ENCODE data around the gene REST. TPM values are rescaled to one million over a fixed set of nuclear protein-coding genes. Genes with fewer than 3 reads are reported as not detected.

Gene REST
- total RNA-seq, 1 donor from 2014 or later: 24.0 TPM

DNA sequence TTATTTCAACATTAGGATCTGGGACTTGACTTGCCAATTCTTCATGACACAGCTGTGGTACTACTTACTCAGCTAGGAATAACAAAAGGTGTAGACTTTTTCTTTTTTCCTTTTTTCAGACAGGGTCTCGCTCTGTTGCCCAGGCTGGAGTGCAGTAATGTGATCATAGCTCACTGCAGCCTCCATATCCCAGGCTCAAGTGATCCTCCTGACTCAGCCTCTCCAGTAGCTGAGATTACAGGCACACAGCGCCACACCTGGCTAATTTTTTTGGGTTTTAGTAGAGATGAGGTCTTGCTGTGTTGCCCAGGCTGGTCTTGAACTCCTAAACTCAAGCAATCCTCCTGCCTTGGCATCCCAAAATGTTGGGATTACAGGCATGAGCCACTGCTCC, 53.4 kb downstream of the REST start:
- DNase-seq (no peak), ATAC-seq (ENCODE audit: poor library complexity) (no peak)
- intact Hi-C loops (cut with DNase I): no loop called here

DNA sequence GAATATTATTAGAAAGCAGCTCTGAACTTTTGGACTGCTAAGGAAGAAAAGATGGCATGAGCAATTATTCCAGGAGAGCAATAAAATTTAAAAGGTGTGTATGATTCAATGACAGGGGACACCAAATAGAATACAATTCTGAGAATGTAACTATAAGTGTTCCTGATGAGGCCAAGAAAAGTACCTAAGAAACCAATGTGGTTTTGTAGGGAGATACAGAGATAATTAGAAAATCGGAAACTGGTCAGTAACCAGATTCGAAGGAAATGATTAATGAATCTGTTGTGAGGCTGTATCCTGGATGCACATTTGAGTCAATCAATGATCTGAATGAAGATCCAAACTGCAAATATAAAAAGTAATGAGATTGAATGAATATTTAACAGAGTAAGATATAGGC, 63.7 kb downstream of the REST start:
- no peak for ATAC-seq (ENCODE audit: poor library complexity)
- intact Hi-C loops (cut with DNase I): no loop called here
- DNase-seq: no peak

DNA sequence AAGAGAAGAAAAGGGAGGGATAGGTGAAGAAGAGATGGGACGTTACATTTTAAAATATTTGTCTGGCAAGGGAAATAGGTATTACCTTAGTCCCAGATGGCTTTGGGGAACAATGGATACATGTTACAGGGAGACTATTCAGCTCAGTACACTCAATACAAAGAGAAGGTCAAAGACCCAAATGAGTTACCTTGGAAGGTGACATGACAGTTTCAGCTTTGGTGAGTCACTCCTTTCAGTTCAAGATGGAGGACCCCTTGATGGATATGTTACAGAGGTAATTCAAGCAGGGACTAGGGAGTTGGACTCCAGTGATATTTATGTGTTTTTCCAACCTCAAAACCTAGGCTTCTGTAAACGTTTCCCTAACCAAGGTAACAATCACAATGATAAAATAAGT, 64.7 kb downstream of the REST start:
- DNase-seq: no peak
- intact Hi-C loops (cut with DNase I): no loop called here
- ATAC-seq (ENCODE audit: poor library complexity): no peak

GRCh38 chr4:56972809-56973208, 65.1 kb downstream of the REST start:
- ATAC-seq (ENCODE audit: poor library complexity) (no peak), DNase-seq (no peak)
- intact Hi-C loops (cut with DNase I): no loop called here

- intact Hi-C loops (cut with DNase I): no loop called here
- DNase-seq (no peak), ATAC-seq (ENCODE audit: poor library complexity) (no peak)
These were observed 65.6 kb downstream of the REST start for GRCh38 chr4:56973336-56973735.

DNA sequence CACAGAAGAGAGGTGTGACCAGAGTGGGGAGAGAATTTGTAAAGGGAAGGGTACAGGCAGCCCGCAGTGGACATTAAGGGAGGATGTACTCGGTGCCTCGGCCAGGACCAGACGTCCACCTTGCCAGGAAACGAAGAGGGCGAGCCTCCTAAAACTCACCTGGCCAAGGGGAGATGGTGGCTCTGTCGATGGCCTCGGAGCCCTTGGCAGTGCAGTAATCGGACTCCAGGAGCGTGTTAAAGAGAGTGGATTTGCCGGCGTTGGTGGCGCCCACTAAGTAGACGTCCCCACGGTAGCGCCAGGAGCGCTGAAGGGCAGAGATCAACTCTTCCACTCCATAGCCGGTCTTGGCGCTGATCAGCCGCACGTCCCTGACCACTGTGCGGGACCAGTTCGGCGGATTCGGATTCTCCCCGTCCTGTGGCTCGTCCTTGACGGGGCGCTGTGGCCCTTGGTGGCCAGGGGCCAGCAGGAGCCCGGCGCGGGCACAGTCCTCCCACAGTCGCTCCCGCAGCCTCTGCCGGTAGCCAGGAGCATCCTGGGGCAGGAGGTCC, 68.7 kb downstream of the REST start:
- DNase-seq (peak; percentile 43), ATAC-seq (ENCODE audit: poor library complexity) (no peak)
- intact Hi-C loops (cut with DNase I): no loop called here

- DNase-seq (peak; percentile 64), ATAC-seq (ENCODE audit: poor library complexity) (peak; percentile 27)
- intact Hi-C loops (cut with DNase I): no loop called here
These were observed 69.2 kb downstream of the REST start for GRCh38 chr4:56976837-56977320.

DNA sequence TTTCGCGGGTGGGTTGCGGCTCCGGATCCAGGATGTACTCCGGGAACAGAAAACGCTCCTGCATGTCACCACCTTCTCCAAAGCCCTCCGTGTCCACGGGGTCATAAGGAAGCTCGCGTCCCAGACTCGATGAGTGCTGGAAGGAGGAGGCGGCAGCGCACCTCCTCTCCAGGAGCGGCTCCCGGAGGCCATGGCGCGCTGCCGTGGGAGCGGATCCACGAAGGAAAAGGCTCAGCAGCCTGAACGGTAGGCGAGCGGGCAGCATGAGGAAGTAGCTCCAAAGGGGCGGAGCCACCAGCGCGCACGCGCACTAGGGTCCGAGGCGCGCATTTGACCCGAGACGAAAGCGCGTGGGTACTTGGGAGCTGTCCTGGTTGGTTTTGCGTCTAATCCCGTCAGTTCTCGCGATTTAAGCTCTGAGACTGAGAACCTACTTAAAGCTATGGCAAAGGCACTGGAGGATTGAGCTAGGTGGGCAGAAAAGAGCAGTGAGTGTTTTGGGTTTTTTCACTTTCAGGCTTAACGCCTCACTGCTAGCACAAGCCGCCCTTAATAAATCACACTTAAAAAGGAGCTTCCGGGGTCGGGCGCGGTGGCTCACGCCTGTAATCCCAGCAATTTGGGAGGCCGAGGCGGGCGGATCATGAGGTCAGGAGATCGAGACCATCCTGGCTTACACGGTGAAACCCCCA, 69.8 kb downstream of the REST start, which contains the start of gene NOA1:
Gene NOA1, minus strand, starts transcription at position 286 of the 692 bp plus-strand sequence. Its CDS starts 21 bp downstream, at position 265.
- intact Hi-C loops (cut with DNase I): no loop called here
- DNase-seq: peak; percentile 99
- ATAC-seq (ENCODE audit: poor library complexity): peak; percentile 93

GRCh38 chr4:56978750-56979303, 71.1 kb downstream of the REST start, which contains the start of gene POLR2B:
Gene POLR2B, plus strand, starts transcription at chr4:56978896. Its CDS starts 90 bp downstream, at chr4:56978986.
- peak; percentile 94 for ATAC-seq (ENCODE audit: poor library complexity)
- intact Hi-C loops (cut with DNase I): no loop called here
- DNase-seq: peak; percentile 97

DNA sequence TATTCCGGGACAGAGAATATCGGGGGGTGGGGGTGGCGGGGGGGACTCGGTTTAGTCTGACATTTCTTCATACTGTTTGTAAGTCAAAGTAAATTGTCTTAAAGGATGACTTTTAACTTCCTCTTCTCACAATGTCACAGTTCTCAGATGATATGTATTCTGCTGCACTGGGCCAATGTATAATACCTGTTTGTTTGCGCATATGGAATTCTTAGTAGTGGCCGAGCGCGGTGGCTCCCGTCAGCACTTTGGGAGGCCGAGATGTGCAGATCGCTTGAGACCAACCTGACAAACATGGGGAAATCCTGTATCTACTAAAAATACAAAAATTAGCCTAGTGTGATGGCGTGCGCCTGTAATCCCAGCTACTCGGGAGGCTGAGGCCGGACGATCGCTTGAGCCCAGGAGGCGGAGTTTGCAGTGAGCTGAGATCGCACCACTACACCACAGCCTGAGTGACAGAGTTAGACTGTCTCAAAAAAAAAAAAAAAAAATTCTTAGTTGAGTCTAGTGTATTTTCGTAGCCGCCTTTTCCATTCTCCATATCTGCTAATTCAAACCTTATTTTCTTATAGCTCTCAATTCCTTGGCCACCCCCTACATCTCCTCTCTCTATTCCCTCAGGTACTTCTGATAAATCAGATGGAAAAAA, 71.8 kb downstream of the REST start:
- intact Hi-C loops (cut with DNase I): no loop called here
- ATAC-seq (ENCODE audit: poor library complexity) (no peak), DNase-seq (no peak)

- intact Hi-C loops (cut with DNase I): no loop called here
- DNase-seq: no peak
- ATAC-seq (ENCODE audit: poor library complexity): no peak
These were observed 74.1 kb downstream of the REST start for GRCh38 chr4:56981795-56982201.

- no peak for ATAC-seq (ENCODE audit: poor library complexity)
- intact Hi-C loops (cut with DNase I): no loop called here
These were observed 78.5 kb downstream of the REST start for GRCh38 chr4:56986192-56986591.

DNA sequence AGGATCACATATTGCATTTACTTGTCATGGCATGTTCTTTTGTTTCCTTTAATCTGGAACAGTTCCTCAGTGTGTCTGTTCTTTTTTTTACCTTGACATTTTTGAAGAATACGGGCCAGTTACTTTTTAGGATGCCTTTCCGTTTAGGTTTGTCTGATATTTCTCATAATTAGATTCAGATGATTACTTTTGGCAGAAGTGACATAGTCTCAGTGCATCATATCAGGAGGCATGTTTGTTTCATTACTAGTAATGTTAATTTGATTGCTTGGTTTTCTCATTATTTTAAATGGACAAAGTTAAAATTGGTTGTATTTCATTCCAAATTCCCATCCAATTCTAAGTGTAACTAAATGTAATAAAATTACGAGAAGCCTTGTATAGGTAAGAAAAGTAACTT, 79.3 kb downstream of the REST start:
- no peak for DNase-seq
- intact Hi-C loops (cut with DNase I): no loop called here
- no peak for ATAC-seq (ENCODE audit: poor library complexity)

More at GRCh38 chr4:56986192-56986591, 78.5 kb downstream of the REST start:
- no peak for DNase-seq

DNA sequence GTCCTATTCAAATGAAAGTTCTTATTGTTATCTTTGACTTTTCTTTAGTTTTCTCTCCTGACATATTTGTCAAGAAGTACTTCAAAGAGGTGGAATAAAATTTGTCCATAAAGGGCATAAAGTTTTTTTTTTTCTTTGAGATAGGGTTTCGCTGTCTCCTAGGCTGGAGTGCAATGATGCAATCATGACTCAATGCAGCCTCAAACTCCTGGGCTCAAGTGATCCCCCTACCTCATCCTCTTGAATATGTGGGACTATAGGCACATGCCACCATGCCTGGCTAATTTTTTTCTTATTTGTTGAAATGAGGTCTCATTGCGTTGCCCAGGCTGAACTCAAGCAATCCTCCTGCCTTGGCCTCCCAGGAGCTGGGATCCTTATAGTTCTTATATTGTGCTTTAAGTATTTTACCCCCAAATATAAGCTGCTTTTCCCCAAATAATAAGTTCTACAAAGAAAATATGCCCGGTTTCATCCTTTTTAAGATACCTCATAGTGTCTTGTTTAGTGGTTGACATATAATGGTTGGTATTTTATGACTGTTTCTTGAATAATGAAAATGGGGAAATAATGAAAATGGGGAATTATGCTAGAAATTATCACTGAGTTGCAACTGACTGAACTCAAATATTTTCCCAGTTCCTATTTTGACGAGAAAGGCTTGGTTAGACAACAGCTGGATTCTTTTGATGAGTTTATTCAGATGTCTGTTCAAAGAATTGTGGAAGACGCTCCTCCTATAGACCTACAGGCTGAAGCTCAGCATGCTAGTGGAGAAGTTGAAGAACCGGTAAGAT, 82.6 kb downstream of the REST start:
- intact Hi-C loops (cut with DNase I): no loop called here
- DNase-seq (no peak), ATAC-seq (ENCODE audit: poor library complexity) (no peak)

DNA sequence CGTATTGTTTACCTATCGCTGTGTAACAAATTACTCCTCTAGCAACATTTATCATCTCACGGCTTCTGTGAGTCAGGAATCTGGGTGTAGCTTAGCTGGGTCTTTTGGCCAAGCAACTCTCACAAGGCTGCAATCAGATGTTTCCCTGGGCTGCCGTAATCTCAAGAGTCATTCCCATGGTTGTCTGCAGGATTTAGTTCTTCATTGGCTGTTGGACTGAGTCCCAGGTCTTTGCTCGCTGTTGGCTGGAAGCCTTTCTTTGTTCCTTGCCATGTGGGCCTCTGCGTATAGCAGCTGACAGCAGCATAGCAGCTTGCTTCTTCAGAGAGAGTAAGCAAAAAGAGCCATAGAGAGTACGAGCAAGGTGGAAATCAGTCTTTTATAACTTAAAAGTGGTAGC, 87.8 kb downstream of the REST start:
- ATAC-seq (ENCODE audit: poor library complexity): peak; percentile 97
- intact Hi-C loops (cut with DNase I): no loop called here
- peak; percentile 80 for DNase-seq

GRCh38 chr4:56999751-57000150, 92.1 kb downstream of the REST start:
- DNase-seq: no peak
- intact Hi-C loops (cut with DNase I): no loop called here

GRCh38 chr4:57013543-57014120, 105.9 kb downstream of the REST start:
- no peak for DNase-seq
- ATAC-seq (ENCODE audit: poor library complexity): no peak
- intact Hi-C loops (cut with DNase I): no loop called here

More at GRCh38 chr4:56999751-57000150, 92.1 kb downstream of the REST start:
- no peak for ATAC-seq (ENCODE audit: poor library complexity)
